HepG2 (cell line): ENCODE results near the gene BAIAP3. TPM values are rescaled to one million over a fixed set of nuclear protein-coding genes. Genes with fewer than 3 reads are reported as not detected.

Experiments
- ATF7-NPFF ChIP-seq: sonication (generic); formaldehyde crosslinking; IDR thresholded peaks from 2 replicates; pipeline ENCODE4 v1.8.1; 2023; ENCODE audit warnings: mild to moderate bottlenecking, low read depth, missing genetic modification reagents, moderate library complexity
- GATA4 ChIP-seq: sonication (generic); IDR thresholded peaks from 2 replicates; pipeline ENCODE4 v1.6.1; 2016; ENCODE audit warnings: antibody characterized with exemption, low read depth, borderline replicate concordance
- GFI1 ChIP-seq: sonication (generic); formaldehyde crosslinking; IDR thresholded peaks from 2 replicates; pipeline ENCODE4 v1.5.0; 2020; ENCODE audit warnings: missing genetic modification reagents, mild to moderate bottlenecking, borderline replicate concordance
- HDAC1 ChIP-seq: sonication (generic); formaldehyde crosslinking; IDR thresholded peaks from 2 replicates; pipeline ENCODE4 v1.5.1; 2020; ENCODE audit warnings: mild to moderate bottlenecking, missing genetic modification reagents
- NCOR1 ChIP-seq: fragments of 200-600 bp; sonication (generic); IDR thresholded peaks from 2 replicates; pipeline ENCODE4 v1.7.0; 2017; ENCODE audit warnings: antibody characterized with exemption, low read length, borderline replicate concordance
- NKX3-1 ChIP-seq: sonication (generic); formaldehyde crosslinking; IDR thresholded peaks from 2 replicates; pipeline ENCODE4 v1.5.0; 2020; ENCODE audit warnings: missing genetic modification reagents
- PAF1 ChIP-seq: IDR thresholded peaks from 2 replicates; pipeline ENCODE4 v1.6.1; 2016; ENCODE audit warnings: missing genetic modification reagents, missing compliant biosample characterization
- POLR2A ChIP-seq, 2 experiments: IDR thresholded peaks; 2 replicates each; pipeline ENCODE4 v1.6.1; 2011; ENCODE audit warnings: low read depth in 2 of 2, low read length in 2 of 2, mild to moderate bottlenecking in 1 of 2, moderate library complexity in 1 of 2; ENCODE audit not compliant: insufficient read depth in 1 of 2
- ZNF121 ChIP-seq: sonication (generic); formaldehyde crosslinking; IDR thresholded peaks from 2 replicates; pipeline ENCODE4 v1.5.0; 2020; ENCODE audit warnings: mild to moderate bottlenecking, missing genetic modification reagents
- ZNF343 ChIP-seq: sonication (generic); formaldehyde crosslinking; IDR thresholded peaks from 2 replicates; pipeline ENCODE4 v1.4.0; 2020; ENCODE audit warnings: mild to moderate bottlenecking, missing genetic modification reagents
- ZNF7 ChIP-seq: IDR thresholded peaks from 2 replicates; pipeline ENCODE4 v1.6.1; 2016; ENCODE audit warnings: missing biosample characterization, missing genetic modification reagents
- ZNF891 ChIP-seq: sonication (generic); formaldehyde crosslinking; IDR thresholded peaks from 2 replicates; pipeline ENCODE4 v1.5.0; 2020; ENCODE audit warnings: mild to moderate bottlenecking, missing genetic modification reagents
- ZSCAN21 ChIP-seq: sonication (generic); formaldehyde crosslinking; IDR thresholded peaks from 2 replicates; pipeline ENCODE4 v1.8.0; 2022; ENCODE audit warnings: mild to moderate bottlenecking, missing genetic modification reagents, moderate library complexity, borderline replicate concordance
- polyA plus RNA-seq, 8 experiments: library from polyadenylated mRNA; depleted of rRNA in 3 of 8; stranded (reverse) in 7 of 8; unstranded in 1 of 8; fragments of >200 nt; fragmentation: Illumina TruSeq in 4 of 8; extraction: Trizol in 4 of 8; gene quantifications; 2 replicates each; pipeline versions ENCODE4 v1.2.1 to v1.2.3, GENCODE V29; 2011 to 2016; ENCODE audit warnings: low read depth in 4 of 8, missing spikeins in 1 of 8, mixed read lengths in 1 of 8; ENCODE audit not compliant: insufficient read depth in 1 of 8
- total RNA-seq, 5 experiments: library from RNA; depleted of rRNA; stranded (reverse); fragments of >200 nt; fragmentation: Illumina TruSeq; extraction: Trizol; gene quantifications; 2 replicates each; pipeline ENCODE4 v1.2.3, GENCODE V29; 2016; ENCODE audit warnings: low read depth in 1 of 5
- TF ChIP-seq, protein P1 (sequence below): sonication (generic); formaldehyde crosslinking; IDR thresholded peaks from 2 replicates; pipeline ENCODE4 v1.4.0; 2020; ENCODE audit warnings: missing genetic modification reagents
- TF ChIP-seq, protein P2 (sequence below): sonication (generic); formaldehyde crosslinking; IDR thresholded peaks from 2 replicates; pipeline ENCODE4 v1.8.0; 2022; ENCODE audit warnings: mild to moderate bottlenecking, missing genetic modification reagents, borderline replicate concordance
- TF ChIP-seq, protein P3 (sequence below): sonication (generic); formaldehyde crosslinking; IDR thresholded peaks from 2 replicates; pipeline ENCODE4 v1.5.0; 2020; ENCODE audit warnings: missing genetic modification reagents
- TF ChIP-seq, protein P4 (sequence below): sonication (generic); formaldehyde crosslinking; IDR thresholded peaks from 2 replicates; pipeline ENCODE4 v1.8.1; 2023; ENCODE audit warnings: mild to moderate bottlenecking, inconsistent platforms, moderate library complexity, missing genetic modification reagents, borderline replicate concordance
- TF ChIP-seq, protein P5 (sequence below): sonication (generic); formaldehyde crosslinking; IDR thresholded peaks from 2 replicates; pipeline ENCODE4 v1.4.0; 2020; ENCODE audit warnings: missing genetic modification reagents
- TF ChIP-seq, protein P6 (sequence below): sonication (generic); formaldehyde crosslinking; IDR thresholded peaks from 2 replicates; pipeline ENCODE4 v1.8.0; 2022; ENCODE audit warnings: mild to moderate bottlenecking, missing genetic modification reagents
- TF ChIP-seq, protein P7 (sequence below): sonication (generic); formaldehyde crosslinking; IDR thresholded peaks from 2 replicates; pipeline ENCODE4 v1.4.0; 2020; ENCODE audit warnings: mild to moderate bottlenecking, missing genetic modification reagents

BAIAP3 gene
- total and polyA plus RNA-seq, 2 of the 13 experiments (the other 11 are each of a cell fraction or from before 2014, with no cell fraction given): 3.2 to 5.7 TPM

DNA sequence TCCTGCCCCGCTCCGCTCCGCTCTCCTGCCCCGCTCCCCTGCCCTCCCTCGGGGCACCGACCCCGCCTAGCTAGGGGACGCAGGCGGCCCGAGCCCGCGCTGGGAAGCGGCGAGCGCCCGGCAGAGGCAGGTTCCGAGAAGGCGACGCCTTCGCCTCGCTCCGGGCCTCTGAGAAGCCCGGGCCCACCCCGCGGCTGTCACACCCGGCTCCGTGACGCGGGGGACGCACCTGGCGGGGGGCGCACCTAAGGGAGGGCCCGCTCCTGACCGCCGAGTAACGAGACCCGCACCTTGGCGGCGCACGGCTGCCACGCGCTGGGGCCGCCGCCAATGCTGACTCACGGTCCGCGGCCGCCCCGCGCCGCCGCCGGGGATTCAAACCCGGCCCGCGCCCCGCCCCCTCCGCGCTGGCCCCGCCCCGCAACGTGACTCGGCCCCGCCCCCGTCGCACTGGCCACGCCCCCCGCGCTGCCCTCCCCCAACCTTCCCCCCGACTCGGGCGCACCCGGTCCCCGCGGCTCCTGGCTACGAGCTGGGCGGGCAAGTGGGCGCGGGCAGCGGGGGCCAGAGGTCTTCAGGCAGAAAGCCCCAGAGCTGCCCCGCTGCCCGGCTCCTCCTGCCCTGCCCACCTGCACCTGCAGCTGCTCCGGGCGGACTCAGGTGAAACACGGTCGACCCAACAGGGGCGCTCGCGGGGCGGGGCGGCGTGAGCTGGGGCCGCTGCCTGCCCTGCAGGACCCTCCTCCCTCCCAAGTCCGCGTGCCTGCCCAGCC is 46.0 kb downstream of the BAIAP3 start (continued):
- TF ChIP-seq, protein P1, sequence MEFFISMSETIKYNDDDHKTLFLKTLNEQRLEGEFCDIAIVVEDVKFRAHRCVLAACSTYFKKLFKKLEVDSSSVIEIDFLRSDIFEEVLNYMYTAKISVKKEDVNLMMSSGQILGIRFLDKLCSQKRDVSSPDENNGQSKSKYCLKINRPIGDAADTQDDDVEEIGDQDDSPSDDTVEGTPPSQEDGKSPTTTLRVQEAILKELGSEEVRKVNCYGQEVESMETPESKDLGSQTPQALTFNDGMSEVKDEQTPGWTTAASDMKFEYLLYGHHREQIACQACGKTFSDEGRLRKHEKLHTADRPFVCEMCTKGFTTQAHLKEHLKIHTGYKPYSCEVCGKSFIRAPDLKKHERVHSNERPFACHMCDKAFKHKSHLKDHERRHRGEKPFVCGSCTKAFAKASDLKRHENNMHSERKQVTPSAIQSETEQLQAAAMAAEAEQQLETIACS (CRISPR knock-in tag): no peak
- TF ChIP-seq ZNF121 (CRISPR knock-in tag) (0 out of 2 replicates have a peak, but pooled peaks have one; percentile 22), ZNF891 (CRISPR knock-in tag) (peak; percentile 31; the same call in 1 of the 2 replicates), HDAC1 (CRISPR knock-in tag) (peak; percentile 27; the same call in 1 of the 2 replicates), ZSCAN21 (peak; percentile 38; the same call in 1 of the 2 replicates), ATF7-NPFF (CRISPR knock-in tag) (peak; percentile 61), NKX3-1 (0 out of 2 replicates have a peak, but pooled peaks have one; percentile 3), NCOR1 (0 out of 2 replicates have a peak, but pooled peaks have one; percentile 4), ZNF7 (no peak), PAF1 (CRISPR knock-in tag) (no peak), GATA4 (no peak), ZNF343 (CRISPR knock-in tag) (no peak), POLR2A (IDR thresholded peaks at IDR 0.05; ENCODE audit: insufficient read depth in 1 of 2, low read depth in 2 of 2, low read length in 2 of 2) (peak; percentile 55 to 74), GFI1 (CRISPR knock-in tag) (peak; percentile 54; the same call in 1 of the 2 replicates)
- TF ChIP-seq, protein P2, sequence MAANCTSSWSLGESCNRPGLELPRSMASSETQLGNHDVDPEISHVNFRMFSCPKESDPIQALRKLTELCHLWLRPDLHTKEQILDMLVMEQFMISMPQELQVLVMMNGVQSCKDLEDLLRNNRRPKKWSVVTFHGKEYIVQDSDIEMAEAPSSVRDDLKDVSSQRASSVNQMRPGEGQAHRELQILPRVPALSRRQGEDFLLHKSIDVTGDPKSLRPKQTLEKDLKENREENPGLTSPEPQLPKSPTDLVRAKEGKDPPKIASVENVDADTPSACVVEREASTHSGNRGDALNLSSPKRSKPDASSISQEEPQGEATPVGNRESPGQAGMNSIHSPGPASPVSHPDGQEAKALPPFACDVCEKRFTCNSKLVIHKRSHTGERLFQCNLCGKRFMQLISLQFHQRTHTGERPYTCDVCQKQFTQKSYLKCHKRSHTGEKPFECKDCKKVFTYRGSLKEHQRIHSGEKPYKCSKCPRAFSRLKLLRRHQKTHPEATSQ: peak; percentile 77; the same call in 1 of the 2 replicates
- TF ChIP-seq, protein P3, sequence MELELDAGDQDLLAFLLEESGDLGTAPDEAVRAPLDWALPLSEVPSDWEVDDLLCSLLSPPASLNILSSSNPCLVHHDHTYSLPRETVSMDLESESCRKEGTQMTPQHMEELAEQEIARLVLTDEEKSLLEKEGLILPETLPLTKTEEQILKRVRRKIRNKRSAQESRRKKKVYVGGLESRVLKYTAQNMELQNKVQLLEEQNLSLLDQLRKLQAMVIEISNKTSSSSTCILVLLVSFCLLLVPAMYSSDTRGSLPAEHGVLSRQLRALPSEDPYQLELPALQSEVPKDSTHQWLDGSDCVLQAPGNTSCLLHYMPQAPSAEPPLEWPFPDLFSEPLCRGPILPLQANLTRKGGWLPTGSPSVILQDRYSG (CRISPR knock-in tag): 0 out of 2 replicates have a peak, but pooled peaks have one; percentile 57
- TF ChIP-seq, protein P4, sequence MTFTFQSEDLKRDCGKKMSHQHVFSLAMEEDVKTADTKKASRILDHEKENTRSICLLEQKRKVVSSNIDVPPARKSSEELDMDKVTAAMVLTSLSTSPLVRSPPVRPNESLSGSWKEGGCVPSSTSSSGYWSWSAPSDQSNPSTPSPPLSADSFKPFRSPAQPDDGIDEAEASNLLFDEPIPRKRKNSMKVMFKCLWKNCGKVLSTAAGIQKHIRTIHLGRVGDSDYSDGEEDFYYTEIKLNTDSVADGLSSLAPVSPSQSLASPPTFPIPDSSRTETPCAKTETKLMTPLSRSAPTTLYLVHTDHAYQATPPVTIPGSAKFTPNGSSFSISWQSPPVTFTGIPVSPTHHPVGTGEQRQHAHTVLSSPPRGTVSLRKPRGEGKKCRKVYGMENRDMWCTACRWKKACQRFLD (CRISPR knock-in tag): peak; percentile 69; the same call in 1 of the 2 replicates
- TF ChIP-seq, protein P5, sequence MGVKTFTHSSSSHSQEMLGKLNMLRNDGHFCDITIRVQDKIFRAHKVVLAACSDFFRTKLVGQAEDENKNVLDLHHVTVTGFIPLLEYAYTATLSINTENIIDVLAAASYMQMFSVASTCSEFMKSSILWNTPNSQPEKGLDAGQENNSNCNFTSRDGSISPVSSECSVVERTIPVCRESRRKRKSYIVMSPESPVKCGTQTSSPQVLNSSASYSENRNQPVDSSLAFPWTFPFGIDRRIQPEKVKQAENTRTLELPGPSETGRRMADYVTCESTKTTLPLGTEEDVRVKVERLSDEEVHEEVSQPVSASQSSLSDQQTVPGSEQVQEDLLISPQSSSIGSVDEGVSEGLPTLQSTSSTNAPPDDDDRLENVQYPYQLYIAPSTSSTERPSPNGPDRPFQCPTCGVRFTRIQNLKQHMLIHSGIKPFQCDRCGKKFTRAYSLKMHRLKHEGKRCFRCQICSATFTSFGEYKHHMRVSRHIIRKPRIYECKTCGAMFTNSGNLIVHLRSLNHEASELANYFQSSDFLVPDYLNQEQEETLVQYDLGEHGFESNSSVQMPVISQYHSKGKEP (CRISPR knock-in tag): no peak
- TF ChIP-seq, protein P6, sequence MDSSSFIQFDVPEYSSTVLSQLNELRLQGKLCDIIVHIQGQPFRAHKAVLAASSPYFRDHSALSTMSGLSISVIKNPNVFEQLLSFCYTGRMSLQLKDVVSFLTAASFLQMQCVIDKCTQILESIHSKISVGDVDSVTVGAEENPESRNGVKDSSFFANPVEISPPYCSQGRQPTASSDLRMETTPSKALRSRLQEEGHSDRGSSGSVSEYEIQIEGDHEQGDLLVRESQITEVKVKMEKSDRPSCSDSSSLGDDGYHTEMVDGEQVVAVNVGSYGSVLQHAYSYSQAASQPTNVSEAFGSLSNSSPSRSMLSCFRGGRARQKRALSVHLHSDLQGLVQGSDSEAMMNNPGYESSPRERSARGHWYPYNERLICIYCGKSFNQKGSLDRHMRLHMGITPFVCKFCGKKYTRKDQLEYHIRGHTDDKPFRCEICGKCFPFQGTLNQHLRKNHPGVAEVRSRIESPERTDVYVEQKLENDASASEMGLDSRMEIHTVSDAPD: 0 out of 2 replicates have a peak, but pooled peaks have one; percentile 58
- TF ChIP-seq, protein P7, sequence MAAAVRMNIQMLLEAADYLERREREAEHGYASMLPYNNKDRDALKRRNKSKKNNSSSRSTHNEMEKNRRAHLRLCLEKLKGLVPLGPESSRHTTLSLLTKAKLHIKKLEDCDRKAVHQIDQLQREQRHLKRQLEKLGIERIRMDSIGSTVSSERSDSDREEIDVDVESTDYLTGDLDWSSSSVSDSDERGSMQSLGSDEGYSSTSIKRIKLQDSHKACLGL (CRISPR knock-in tag): peak; percentile 70
